ENCODE measurements around the gene CAMTA1.

The CAMTA1 gene

GRCh38 chr1:7516929-7517328 lies 731.7 kb downstream of the CAMTA1 start:
- H3K9me3 ChIP-seq (ENCODE audit: insufficient read depth, low read depth, low read length), result no peaks in the 10 kb centered on the region
- H3K4me3 ChIP-seq (ENCODE audit: low read length), result no peak overlapping the region
- H3K36me3 ChIP-seq (ENCODE audit: insufficient read depth, low read depth, low read length), result no peaks in the 10 kb centered on the region
- no peak overlapping the region for H3K9ac ChIP-seq (ENCODE audit: low read depth, low read length)
- no peaks in the 10 kb centered on the region for H3K27me3 ChIP-seq (ENCODE audit: insufficient read depth, low read length)
- H3K4me1 ChIP-seq (ENCODE audit: insufficient read depth, low read length), result no peaks in the 10 kb centered on the region
- no peak overlapping the region for H3K27ac ChIP-seq (ENCODE audit: low read length)

- Histone ChIP-seq H3K9me3 (ENCODE audit: insufficient read depth, low read depth, low read length) (no peaks in the 10 kb centered on the region), H3K27me3 (ENCODE audit: insufficient read depth, low read length) (no peaks in the 10 kb centered on the region), H3K27ac (ENCODE audit: low read length) (no peak overlapping the region), H3K9ac (ENCODE audit: low read depth, low read length) (no peak overlapping the region), H3K4me3 (ENCODE audit: low read length) (no peak overlapping the region), H3K36me3 (ENCODE audit: insufficient read depth, low read depth, low read length) (no peaks in the 10 kb centered on the region), H3K4me1 (ENCODE audit: insufficient read depth, low read length) (no peaks in the 10 kb centered on the region)
Measured at GRCh38 chr1:7517611-7518330, 732.5 kb downstream of the CAMTA1 start.

- no peak overlapping the region for H3K4me3 ChIP-seq (ENCODE audit: low read length)
- H3K9ac ChIP-seq (ENCODE audit: low read depth, low read length), result no peak overlapping the region
- no peaks in the 10 kb centered on the region for H3K9me3 ChIP-seq (ENCODE audit: insufficient read depth, low read depth, low read length)
- H3K27me3 ChIP-seq (ENCODE audit: insufficient read depth, low read length), result no peaks in the 10 kb centered on the region
- H3K27ac ChIP-seq (ENCODE audit: low read length), result no peak overlapping the region
- no peaks in the 10 kb centered on the region for H3K36me3 ChIP-seq (ENCODE audit: insufficient read depth, low read depth, low read length)
- no peaks in the 10 kb centered on the region for H3K4me1 ChIP-seq (ENCODE audit: insufficient read depth, low read length)
Measured at GRCh38 chr1:7518411-7518810, 733.2 kb downstream of the CAMTA1 start.

- H3K27ac ChIP-seq (ENCODE audit: low read length), result no peak overlapping the region
- H3K4me1 ChIP-seq (ENCODE audit: insufficient read depth, low read length), result no peaks in the 10 kb centered on the region
- H3K4me3 ChIP-seq (ENCODE audit: low read length), result no peak overlapping the region
- H3K27me3 ChIP-seq (ENCODE audit: insufficient read depth, low read length), result no peaks in the 10 kb centered on the region
- no peaks in the 10 kb centered on the region for H3K9me3 ChIP-seq (ENCODE audit: insufficient read depth, low read depth, low read length)
- H3K9ac ChIP-seq (ENCODE audit: low read depth, low read length), result no peak overlapping the region
- H3K36me3 ChIP-seq (ENCODE audit: insufficient read depth, low read depth, low read length), result no peaks in the 10 kb centered on the region
Measured at GRCh38 chr1:7519181-7519860, 734.1 kb downstream of the CAMTA1 start.

GRCh38 chr1:7519861-7520395 lies 734.7 kb downstream of the CAMTA1 start:
- Histone ChIP-seq H3K27me3 (ENCODE audit: insufficient read depth, low read length) (no peaks in the 10 kb centered on the region), H3K36me3 (ENCODE audit: insufficient read depth, low read depth, low read length) (no peaks in the 10 kb centered on the region), H3K9me3 (ENCODE audit: insufficient read depth, low read depth, low read length) (no peaks in the 10 kb centered on the region), H3K4me3 (ENCODE audit: low read length) (no peak overlapping the region), H3K9ac (ENCODE audit: low read depth, low read length) (no peak overlapping the region), H3K27ac (ENCODE audit: low read length) (no peak overlapping the region), H3K4me1 (ENCODE audit: insufficient read depth, low read length) (no peaks in the 10 kb centered on the region)

GRCh38 chr1:7520496-7520895 lies 735.2 kb downstream of the CAMTA1 start:
- Histone ChIP-seq H3K9ac (ENCODE audit: low read depth, low read length) (no peak overlapping the region), H3K4me1 (ENCODE audit: insufficient read depth, low read length) (no peaks in the 10 kb centered on the region), H3K27me3 (ENCODE audit: insufficient read depth, low read length) (no peaks in the 10 kb centered on the region), H3K36me3 (ENCODE audit: insufficient read depth, low read depth, low read length) (no peaks in the 10 kb centered on the region), H3K4me3 (ENCODE audit: low read length) (no peak overlapping the region), H3K9me3 (ENCODE audit: insufficient read depth, low read depth, low read length) (no peaks in the 10 kb centered on the region), H3K27ac (ENCODE audit: low read length) (no peak overlapping the region)

GRCh38 chr1:7524341-7525337 lies 739.4 kb downstream of the CAMTA1 start:
- H3K27me3 ChIP-seq (ENCODE audit: insufficient read depth, low read length), result no peaks in the 10 kb centered on the region
- no peak overlapping the region for H3K4me3 ChIP-seq (ENCODE audit: low read length)

GRCh38 chr1:7525338-7526063 lies 740.2 kb downstream of the CAMTA1 start:
- Histone ChIP-seq H3K9me3 (ENCODE audit: insufficient read depth, low read depth, low read length) (no peaks in the 10 kb centered on the region), H3K27me3 (ENCODE audit: insufficient read depth, low read length) (no peaks in the 10 kb centered on the region), H3K9ac (ENCODE audit: low read depth, low read length) (no peak overlapping the region), H3K36me3 (ENCODE audit: insufficient read depth, low read depth, low read length) (no peaks in the 10 kb centered on the region), H3K4me1 (ENCODE audit: insufficient read depth, low read length) (no peaks in the 10 kb centered on the region), H3K4me3 (ENCODE audit: low read length) (no peak overlapping the region), H3K27ac (ENCODE audit: low read length) (no peak overlapping the region)

More at GRCh38 chr1:7524341-7525337, 739.4 kb downstream of the CAMTA1 start:
- no peaks in the 10 kb centered on the region for H3K36me3 ChIP-seq (ENCODE audit: insufficient read depth, low read depth, low read length)
- no peak overlapping the region for H3K9ac ChIP-seq (ENCODE audit: low read depth, low read length)
- no peaks in the 10 kb centered on the region for H3K9me3 ChIP-seq (ENCODE audit: insufficient read depth, low read depth, low read length)
- H3K4me1 ChIP-seq (ENCODE audit: insufficient read depth, low read length), result no peaks in the 10 kb centered on the region
- no peak overlapping the region for H3K27ac ChIP-seq (ENCODE audit: low read length)

GRCh38 chr1:7526196-7526866 lies 741.1 kb downstream of the CAMTA1 start:
- Histone ChIP-seq H3K9me3 (ENCODE audit: insufficient read depth, low read depth, low read length) (no peaks in the 10 kb centered on the region), H3K36me3 (ENCODE audit: insufficient read depth, low read depth, low read length) (no peaks in the 10 kb centered on the region), H3K27me3 (ENCODE audit: insufficient read depth, low read length) (no peaks in the 10 kb centered on the region), H3K27ac (ENCODE audit: low read length) (no peak overlapping the region), H3K4me1 (ENCODE audit: insufficient read depth, low read length) (no peaks in the 10 kb centered on the region), H3K9ac (ENCODE audit: low read depth, low read length) (no peak overlapping the region), H3K4me3 (ENCODE audit: low read length) (no peak overlapping the region)

- no peak overlapping the region for H3K27ac ChIP-seq (ENCODE audit: low read length)
- no peaks in the 10 kb centered on the region for H3K27me3 ChIP-seq (ENCODE audit: insufficient read depth, low read length)
- H3K4me3 ChIP-seq (ENCODE audit: low read length), result no peak overlapping the region
- no peaks in the 10 kb centered on the region for H3K9me3 ChIP-seq (ENCODE audit: insufficient read depth, low read depth, low read length)
- no peaks in the 10 kb centered on the region for H3K36me3 ChIP-seq (ENCODE audit: insufficient read depth, low read depth, low read length)
- no peak overlapping the region for H3K9ac ChIP-seq (ENCODE audit: low read depth, low read length)
- H3K4me1 ChIP-seq (ENCODE audit: insufficient read depth, low read length), result no peaks in the 10 kb centered on the region
Measured at GRCh38 chr1:7526867-7527732, 741.8 kb downstream of the CAMTA1 start.
